IMR-90 (cell line): ENCODE results near the gene BEAN1. TPM values are rescaled to one million over a fixed set of nuclear protein-coding genes. Genes with fewer than 3 reads are reported as not detected.

Experiments used
- ATAC-seq: fragments of 200-7000 bp; cut with Tn5 transposase; 2 replicates; pipeline ENCODE4 v1.9.1; 2020; ENCODE audit warnings: low read depth, mild to moderate bottlenecking, moderate library complexity
- BruUV-seq: library from RNA; stranded (reverse); fragments of 400-500 nt; replicated peaks from 2 replicates; lab custom pipeline; 2021; lab: Mats Ljungman, UMichigan
- CTCF ChIA-PET: fragments of 300-600 bp; formaldehyde crosslinking; extraction: SDS; loops from one replicate; lab custom pipeline; 2021; ENCODE audit warnings: antibody characterized with exemption; lab: Yijun Ruan, JAX
- POLR2A ChIA-PET: fragments of 300-600 bp; sonication (Branson Sonifier 250); formaldehyde crosslinking; loops from one replicate; lab custom pipeline; 2022; ENCODE audit warnings: antibody characterized with exemption; ENCODE audit not compliant: unreplicated experiment; lab: Charles Lee
- DNase-seq: peaks from one replicate; pipeline ENCODE4 v3.0.0; 2013
- H2AFZ ChIP-seq: replicated peaks from 2 replicates; pipeline ENCODE3; 2013; ENCODE audit warnings: low read length, mild to moderate bottlenecking; ENCODE audit not compliant: poor library complexity
- H2AK5ac ChIP-seq: 2 replicates; pipeline ENCODE4 v1.6.1; 2013; ENCODE audit warnings: low read depth, low read length, inconsistent platforms
- H2AK9ac ChIP-seq: replicated peaks from 2 replicates; pipeline ENCODE3; 2013; ENCODE audit warnings: mild to moderate bottlenecking, low read depth, low read length, moderate library complexity; ENCODE audit not compliant: poor library complexity
- H2BK120ac ChIP-seq: 2 replicates; pipeline ENCODE4 v1.6.1; 2013; ENCODE audit warnings: low read depth, low read length, inconsistent platforms
- H2BK15ac ChIP-seq: 3 replicates; pipeline ENCODE4 v1.6.1; 2013; ENCODE audit warnings: low read depth, low read length, inconsistent platforms
- H2BK20ac ChIP-seq: 2 replicates; pipeline ENCODE4 v1.6.1; 2013; ENCODE audit warnings: low read depth, mild to moderate bottlenecking, inconsistent platforms, low read length, moderate library complexity
- H2BK5ac ChIP-seq: 2 replicates; pipeline ENCODE4 v1.6.1; 2013; ENCODE audit warnings: mild to moderate bottlenecking, low read depth, low read length, inconsistent platforms; ENCODE audit not compliant: poor library complexity, severe bottlenecking
- H3K14ac ChIP-seq: replicated peaks from 2 replicates; pipeline ENCODE4 v1.6.1; 2013; ENCODE audit warnings: low read depth, low read length, inconsistent platforms
- H3K18ac ChIP-seq: 2 replicates; pipeline ENCODE4 v1.6.1; 2013; ENCODE audit warnings: low read depth, low read length, control low read depth
- H3K23ac ChIP-seq: 2 replicates; pipeline ENCODE4 v1.6.1; 2013; ENCODE audit warnings: low read depth, low read length, inconsistent platforms
- H3K27ac ChIP-seq: 2 replicates; pipeline ENCODE4 v1.5.1; 2013; ENCODE audit warnings: mild to moderate bottlenecking, control low read depth, low read length; ENCODE audit not compliant: insufficient read depth
- H3K27me3 ChIP-seq: 2 replicates; pipeline ENCODE4 v1.6.1; 2013; ENCODE audit warnings: low read length; ENCODE audit not compliant: control insufficient read depth, insufficient read depth
- H3K36me3 ChIP-seq: 2 replicates; pipeline ENCODE4 v1.6.1; 2013; ENCODE audit warnings: low read length, mixed read lengths; ENCODE audit not compliant: control insufficient read depth, insufficient read depth
- H3K4ac ChIP-seq: 2 replicates; pipeline ENCODE4 v1.6.1; 2013; ENCODE audit warnings: low read depth, low read length, inconsistent platforms
- H3K4me1 ChIP-seq: 2 replicates; pipeline ENCODE4 v1.6.1; 2013; ENCODE audit warnings: low read length, mixed read lengths; ENCODE audit not compliant: control insufficient read depth, insufficient read depth
- H3K4me2 ChIP-seq: 2 replicates; pipeline ENCODE4 v1.6.1; 2013; ENCODE audit warnings: low read depth, mild to moderate bottlenecking, control low read depth, low read length, moderate library complexity
- H3K4me3 ChIP-seq: 2 replicates; pipeline ENCODE4 v1.5.1; 2013; ENCODE audit warnings: low read depth, mild to moderate bottlenecking, control low read depth, low read length, moderate library complexity; ENCODE audit not compliant: insufficient read depth
- H3K56ac ChIP-seq: 2 replicates; pipeline ENCODE4 v1.6.1; 2013; ENCODE audit warnings: low read length, inconsistent platforms; ENCODE audit not compliant: insufficient read depth; ENCODE audit errors: extremely low read depth
- H3K79me1 ChIP-seq, 2 experiments: 2 replicates each; pipeline ENCODE4 v1.6.1; 2013; ENCODE audit warnings: low read length in 2 of 2, inconsistent platforms in 1 of 2, low read depth in 1 of 2
- H3K9ac ChIP-seq: 2 replicates; pipeline ENCODE4 v1.6.1; 2013; ENCODE audit warnings: low read depth, low read length, control low read depth
- H3K9me1 ChIP-seq: 2 replicates; pipeline ENCODE4 v1.6.1; 2013; ENCODE audit warnings: low read length, inconsistent platforms; ENCODE audit not compliant: insufficient read depth
- H3K9me3 ChIP-seq: 2 replicates; pipeline ENCODE4 v1.6.1; 2013; ENCODE audit warnings: low read length; ENCODE audit not compliant: control insufficient read depth, insufficient read depth
- H4K20me1 ChIP-seq: 2 replicates; pipeline ENCODE4 v1.6.1; 2013; ENCODE audit warnings: low read length, inconsistent platforms; ENCODE audit not compliant: insufficient read depth
- H4K5ac ChIP-seq: 2 replicates; pipeline ENCODE4 v1.6.1; 2013; ENCODE audit warnings: mild to moderate bottlenecking, low read depth, low read length, control low read depth
- H4K8ac ChIP-seq, 2 experiments: 2 replicates each; pipeline ENCODE4 v1.6.1; 2013; ENCODE audit warnings: low read depth in 2 of 2, low read length in 2 of 2, control low read depth in 1 of 2, inconsistent platforms in 1 of 2
- H4K91ac ChIP-seq: 2 replicates; pipeline ENCODE4 v1.6.1; 2013; ENCODE audit warnings: low read depth, low read length, inconsistent platforms; ENCODE audit not compliant: insufficient read depth
- BHLHE40 ChIP-seq: fragments of 150-350 bp; IDR thresholded peaks from 2 replicates; pipeline ENCODE4 v1.6.1; 2016; ENCODE audit warnings: mild to moderate bottlenecking, low read depth, low read length
- CEBPB ChIP-seq: IDR thresholded peaks from 2 replicates; pipeline ENCODE4 v1.6.1; 2012; ENCODE audit warnings: low read depth, low read length, improper control_type of control experiment
- CHD1 ChIP-seq: IDR thresholded peaks from 2 replicates; pipeline ENCODE4 v1.6.1; 2012; ENCODE audit warnings: low read depth, low read length, improper control_type of control experiment
- CTCF ChIP-seq: conservative IDR thresholded peaks from 2 replicates; pipeline ENCODE4 v1.5.1; 2012; ENCODE audit warnings: mild to moderate bottlenecking, low read depth, low read length, improper control_type of control experiment
- FOS ChIP-seq: fragments of 150-350 bp; IDR thresholded peaks from 2 replicates; pipeline ENCODE4 v1.6.1; 2016; ENCODE audit warnings: low read depth, low read length
- MAFK ChIP-seq: IDR thresholded peaks from 2 replicates; pipeline ENCODE4 v1.6.1; 2012; ENCODE audit warnings: low read depth, low read length, improper control_type of control experiment
- MXI1 ChIP-seq: IDR thresholded peaks from 2 replicates; pipeline ENCODE4 v1.6.1; 2012; ENCODE audit warnings: low read depth, mild to moderate bottlenecking, low read length, moderate library complexity, borderline replicate concordance
- NFE2L2 ChIP-seq: fragments of 150-350 bp; IDR thresholded peaks from 2 replicates; pipeline ENCODE4 v1.6.1; 2016; ENCODE audit warnings: low read depth, mild to moderate bottlenecking, low read length
- POLR2A ChIP-seq: IDR thresholded peaks from 2 replicates; pipeline ENCODE4 v1.6.1; 2012; ENCODE audit warnings: mild to moderate bottlenecking, low read depth, low read length
- RAD21 ChIP-seq: IDR thresholded peaks from 2 replicates; pipeline ENCODE4 v1.6.1; 2012; ENCODE audit warnings: low read length, improper control_type of control experiment
- RCOR1 ChIP-seq: IDR thresholded peaks from 2 replicates; pipeline ENCODE4 v1.6.1; 2012; ENCODE audit warnings: mild to moderate bottlenecking, low read length, improper control_type of control experiment; ENCODE audit not compliant: insufficient replicate concordance
- WGBS, 2 experiments: methylation state at CpG; one replicate each; pipeline versions ENCODE4 v1.1.5 to v1.1.7; 2013; ENCODE audit warnings: missing lambda C conversion rate in 2 of 2; ENCODE audit not compliant: insufficient read length in 1 of 2; ENCODE audit errors: extremely low coverage in 2 of 2; 5-methylcytosine and 5-hydroxymethylcytosine counted together
- dilution Hi-C: fragments of 300-500 bp; cut with HindIII; formaldehyde crosslinking; loops from one replicate; pipeline ENCODE4 v1.14.3; 2018; ENCODE audit warnings: low sequenced_read_pairs; ENCODE audit not compliant: unreplicated experiment
- in situ Hi-C: fragments of 300-500 bp; cut with MboI; formaldehyde crosslinking; loops from 3 replicates; pipeline ENCODE4 v1.14.3; 2019; ENCODE audit warnings: low sequenced_read_pairs, inconsistent platforms, mixed read lengths
- intact Hi-C: fragments of 100-400 bp; cut with micrococcal nuclease; formaldehyde crosslinking; loops from 2 replicates; pipeline ENCODE4 v1.10.0; 2022
- polyA plus RNA-seq, 3 experiments: library from polyadenylated mRNA; depleted of rRNA; stranded (reverse); fragments of >200 nt; gene quantifications; 2 replicates each; pipeline ENCODE4 v1.2.3, GENCODE V29; 2012; ENCODE audit warnings: low replicate concordance in 1 of 3
- total RNA-seq: library from RNA; depleted of rRNA; stranded (reverse); fragments of >200 nt; gene quantifications from 2 replicates; pipeline ENCODE4 v1.2.3, GENCODE V29; 2012

BEAN1 gene
- total and polyA plus RNA-seq, 2 of the 4 experiments (the other 2 are of a cell fraction): not detected

GRCh38 chr16:66418165-66418962, 8.7 kb upstream of the BEAN1 start:
- in situ Hi-C loops (no loop called here), dilution Hi-C loops (no loop called here), intact Hi-C loops (no loop called here)
- Histone ChIP-seq H2BK5ac (no peak overlapping the region), H4K5ac (no peak overlapping the region), H4K20me1 (no peaks in the 10 kb centered on the region), H2AK5ac (no peak overlapping the region), H2BK20ac (no peak overlapping the region), H4K91ac (no peak overlapping the region), H2AK9ac (no peak overlapping the region), H3K56ac (no peak overlapping the region), H2BK120ac (no peak overlapping the region), H3K9me1 (no peaks in the 10 kb centered on the region), H3K9ac (no peak overlapping the region), H2BK15ac (no peak overlapping the region), H3K4me2 (no peak overlapping the region), H3K79me1 (no peaks in the 10 kb centered on the region), H3K27ac (no peak overlapping the region), H3K14ac (no peak overlapping the region), H2AFZ (no peak overlapping the region), H3K4me1 (no peaks in the 10 kb centered on the region), H4K8ac (no peak overlapping the region), H3K4me3 (no peak overlapping the region), H3K36me3 (no peaks in the 10 kb centered on the region), H3K18ac (no peak overlapping the region), H3K27me3 (peaks cover 30% of the 10 kb centered on the region), H3K4ac (no peak overlapping the region), H3K23ac (no peak overlapping the region), H3K9me3 (peaks cover 2% of the 10 kb centered on the region; the same call in 1 of the 2 replicates)
- ATAC-seq (no peak), DNase-seq (no peak)
- TF ChIP-seq RAD21: no peak
- TF ChIP-seq NFE2L2: no peak
- TF ChIP-seq CEBPB: no peak
- TF ChIP-seq MAFK: no peak
- no peak for TF ChIP-seq FOS
- no peak for TF ChIP-seq RCOR1
- TF ChIP-seq BHLHE40: no peak
- TF ChIP-seq POLR2A: no peak
- no peak for TF ChIP-seq MXI1
- no peak for TF ChIP-seq CTCF
- no peak for TF ChIP-seq CHD1
- no TSS peak for BruUV-seq
- WGBS, 2 experiments: 43% methylated on average over 3 of the region's 9 CpGs; no CpG with 5 or more reads in 1 of the 2 experiments
- CTCF ChIA-PET: no interaction called here
- POLR2A ChIA-PET: no interaction called here
